Glutamatergic neuron (in vitro differentiated cells): ENCODE measurements around the gene CENPB. TPM values are rescaled to one million over a fixed set of nuclear protein-coding genes. Genes with fewer than 3 reads are reported as not detected.
"Not testable (repeated sequence)": the region's sequence is repeated elsewhere in the genome, so short reads cannot be mapped to it uniquely, and the experiment has no call there.

Experiments
- DNase-seq: peaks from one replicate; pipeline ENCODE4 v3.0.0; 2022
- H3K27ac Mint-ChIP-seq: one replicate; pipeline ENCODE4 v1.8.0; 2020; ENCODE audit warnings: mild to moderate bottlenecking, mixed read lengths, inconsistent platforms; ENCODE audit not compliant: unreplicated experiment
- H3K27me3 Mint-ChIP-seq: one replicate; pipeline ENCODE4 v1.8.0; 2020; ENCODE audit warnings: mild to moderate bottlenecking, moderate library complexity, mixed read lengths, inconsistent platforms; ENCODE audit not compliant: unreplicated experiment
- H3K36me3 Mint-ChIP-seq: one replicate; pipeline ENCODE4 v1.8.0; 2020; ENCODE audit warnings: mild to moderate bottlenecking, mixed read lengths, inconsistent platforms; ENCODE audit not compliant: unreplicated experiment
- H3K4me1 Mint-ChIP-seq: one replicate; pipeline ENCODE4 v1.8.0; 2020; ENCODE audit warnings: mild to moderate bottlenecking, low read depth, mixed read lengths, inconsistent platforms; ENCODE audit not compliant: unreplicated experiment
- H3K4me3 Mint-ChIP-seq: one replicate; pipeline ENCODE4 v1.8.0; 2020; ENCODE audit warnings: mild to moderate bottlenecking, mixed read lengths, inconsistent platforms; ENCODE audit not compliant: unreplicated experiment
- H3K9me3 Mint-ChIP-seq: one replicate; pipeline ENCODE4 v1.8.0; 2020; ENCODE audit warnings: mild to moderate bottlenecking, moderate library complexity, mixed read lengths, inconsistent platforms; ENCODE audit not compliant: unreplicated experiment
- CTCF ChIP-seq: fragments of 200-600 bp; sonication (generic); IDR thresholded peaks from one replicate; pipeline ENCODE4 v1.5.0; 2021; ENCODE audit not compliant: partially characterized antibody, unreplicated experiment
- total RNA-seq: library from RNA; stranded (reverse); fragmentation: NEBNext Ultra II Directional; extraction: Animal tissue kit (Norgen Biotek cat#: 25700); gene quantifications from one replicate; pipeline ENCODE4 v1.2.1, GENCODE V29; 2021; ENCODE audit not compliant: unreplicated experiment

CENPB gene
- total RNA-seq, 1 donor from 2014 or later, result 47.1 TPM

GRCh38 chr20:3796477-3797225 is 10.1 kb upstream of the CENPB start:
- H3K27me3 Mint-ChIP-seq, result peaks cover 10% of the 10 kb centered on the region
- peak overlapping the region; percentile 86 for H3K4me3 Mint-ChIP-seq
- no peak for TF ChIP-seq CTCF
- H3K4me1 Mint-ChIP-seq, result peaks cover 23% of the 10 kb centered on the region
- H3K27ac Mint-ChIP-seq, result peak overlapping the region; percentile 68
- H3K36me3 Mint-ChIP-seq, result no peaks in the 10 kb centered on the region
- peaks cover 4% of the 10 kb centered on the region for H3K9me3 Mint-ChIP-seq
- DNase-seq, result no peak

DNA sequence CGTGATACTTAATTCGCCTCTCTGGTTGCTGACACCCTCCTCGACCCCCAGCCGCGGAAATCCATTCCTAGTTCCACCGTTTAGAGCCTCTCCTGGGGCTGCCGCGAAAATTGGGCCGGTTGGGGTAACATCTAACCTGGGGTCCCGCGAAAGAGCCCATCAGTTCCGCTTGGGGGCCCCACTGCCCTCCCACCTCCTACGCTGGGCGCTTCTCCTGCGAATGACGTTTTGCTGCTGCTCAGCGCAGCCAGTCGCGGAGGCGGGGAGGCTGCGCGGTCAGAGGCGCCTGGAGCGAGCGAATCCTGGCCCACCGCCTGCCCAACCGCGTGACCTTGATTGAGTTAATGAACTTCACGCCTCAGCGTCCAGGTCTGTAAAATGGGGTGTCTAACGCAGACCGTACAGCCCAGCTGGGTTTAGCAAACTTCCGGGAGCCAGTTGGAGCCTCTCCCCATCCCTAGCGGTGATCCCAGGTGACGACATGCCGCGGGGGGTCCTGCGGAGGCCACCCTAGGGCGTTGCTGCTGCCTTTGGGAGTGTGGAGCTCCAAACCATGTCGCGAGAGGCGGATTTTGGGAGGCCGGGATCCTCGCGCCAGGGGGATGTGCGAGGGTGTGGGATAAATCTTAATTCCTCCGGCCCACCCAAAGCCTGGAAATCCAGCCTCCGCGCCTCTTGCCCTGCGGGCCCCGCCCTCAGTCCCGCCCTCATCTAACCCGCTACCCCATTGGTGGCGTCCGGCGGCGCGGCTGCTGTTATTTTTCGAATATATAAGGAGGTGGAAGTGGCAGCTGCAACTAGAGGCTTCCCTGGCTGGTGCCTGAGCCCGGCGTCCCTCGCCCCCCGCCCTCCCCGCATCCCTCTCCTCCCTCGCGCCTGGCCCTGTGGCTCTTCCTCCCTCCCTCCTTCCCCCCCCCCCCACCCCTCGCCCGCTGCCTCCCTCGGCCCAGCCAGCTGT is 9.2 kb upstream of the CENPB start, which contains the start of gene CDC25B:
TSS of gene CDC25B (plus strand) at position 800 of the 958 bp plus-strand sequence. CDS start 222 bp downstream, outside the sequence.
- peaks cover 23% of the 10 kb centered on the region for H3K4me1 Mint-ChIP-seq
- DNase-seq, result peak; percentile 94
- peak within 1 kb of the TSS; percentile 89 for H3K4me3 Mint-ChIP-seq
- peaks cover 8% of the 10 kb centered on the region for H3K27me3 Mint-ChIP-seq
- peak within 1 kb of the TSS; percentile 85 for H3K27ac Mint-ChIP-seq
- H3K36me3 Mint-ChIP-seq, result no peaks in the 10 kb centered on the region
- H3K9me3 Mint-ChIP-seq, result peaks cover 4% of the 10 kb centered on the region
- TF ChIP-seq CTCF, result peak; percentile 69

- Mint-ChIP-seq H3K27me3 (peaks cover 5% of the 10 kb centered on the region), H3K4me3 (peak overlapping the region; percentile 89), H3K9me3 (peaks cover 4% of the 10 kb centered on the region), H3K4me1 (peaks cover 18% of the 10 kb centered on the region), H3K27ac (no peak overlapping the region), H3K36me3 (no peaks in the 10 kb centered on the region)
- no peak for DNase-seq
- TF ChIP-seq CTCF, result no peak
Observed at GRCh38 chr20:3794701-3795420, 8.3 kb upstream of the CENPB start.

DNA sequence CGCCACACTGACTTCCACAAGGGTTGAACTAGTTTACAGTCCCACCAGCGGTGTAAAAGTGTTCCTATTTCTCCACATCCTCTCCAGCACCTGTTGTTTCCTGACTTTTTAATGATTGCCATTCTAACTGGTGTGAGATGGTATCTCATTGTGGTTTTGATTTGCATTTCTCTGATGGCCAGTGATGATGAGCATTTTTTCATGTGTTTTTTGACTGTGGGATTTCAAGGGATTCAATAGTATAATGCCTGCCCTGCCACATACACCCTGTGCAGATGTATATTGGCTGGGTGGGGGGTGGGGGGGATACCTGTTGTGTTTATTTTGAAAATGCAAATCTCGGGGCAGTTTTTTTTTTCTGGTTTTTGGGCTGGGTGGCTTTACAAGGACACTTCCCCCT is 7.6 kb upstream of the CENPB start:
- not testable (repeated sequence) for H3K36me3 Mint-ChIP-seq, H3K9me3 Mint-ChIP-seq, H3K27me3 Mint-ChIP-seq, H3K27ac Mint-ChIP-seq, H3K4me3 Mint-ChIP-seq, DNase-seq
- peaks cover 12% of the 10 kb centered on the region for H3K4me1 Mint-ChIP-seq

GRCh38 chr20:3789201-3789600 is 2.7 kb upstream of the CENPB start:
- H3K27ac Mint-ChIP-seq, DNase-seq, H3K9me3 Mint-ChIP-seq, H3K36me3 Mint-ChIP-seq, H3K27me3 Mint-ChIP-seq, H3K4me3 Mint-ChIP-seq, H3K4me1 Mint-ChIP-seq: not testable (repeated sequence)
